Measurements from ENCODE around the gene EYA2. TPM values are rescaled to one million over a fixed set of nuclear protein-coding genes. Genes with fewer than 3 reads are reported as not detected.

The EYA2 gene
- total RNA-seq, 1 experiment from 2014 or later = 0.74 TPM

- TF ChIP-seq, protein P1, sequence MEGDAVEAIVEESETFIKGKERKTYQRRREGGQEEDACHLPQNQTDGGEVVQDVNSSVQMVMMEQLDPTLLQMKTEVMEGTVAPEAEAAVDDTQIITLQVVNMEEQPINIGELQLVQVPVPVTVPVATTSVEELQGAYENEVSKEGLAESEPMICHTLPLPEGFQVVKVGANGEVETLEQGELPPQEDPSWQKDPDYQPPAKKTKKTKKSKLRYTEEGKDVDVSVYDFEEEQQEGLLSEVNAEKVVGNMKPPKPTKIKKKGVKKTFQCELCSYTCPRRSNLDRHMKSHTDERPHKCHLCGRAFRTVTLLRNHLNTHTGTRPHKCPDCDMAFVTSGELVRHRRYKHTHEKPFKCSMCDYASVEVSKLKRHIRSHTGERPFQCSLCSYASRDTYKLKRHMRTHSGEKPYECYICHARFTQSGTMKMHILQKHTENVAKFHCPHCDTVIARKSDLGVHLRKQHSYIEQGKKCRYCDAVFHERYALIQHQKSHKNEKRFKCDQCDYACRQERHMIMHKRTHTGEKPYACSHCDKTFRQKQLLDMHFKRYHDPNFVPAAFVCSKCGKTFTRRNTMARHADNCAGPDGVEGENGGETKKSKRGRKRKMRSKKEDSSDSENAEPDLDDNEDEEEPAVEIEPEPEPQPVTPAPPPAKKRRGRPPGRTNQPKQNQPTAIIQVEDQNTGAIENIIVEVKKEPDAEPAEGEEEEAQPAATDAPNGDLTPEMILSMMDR (conservative IDR thresholded peaks at IDR 0.05) = no peak
These were observed 35.3 kb downstream of the EYA2 start for GRCh38 chr20:46929902-46930301.

More at GRCh38 chr20:46929902-46930301, 35.3 kb downstream of the EYA2 start:
- H3K27me3 ChIP-seq (ENCODE audit: insufficient read depth, low read length) = no peaks in the 10 kb centered on the region
- no peaks in the 10 kb centered on the region for H4K20me1 ChIP-seq (ENCODE audit: control insufficient read depth, insufficient read depth, insufficient read length)
- no peak overlapping the region for H2BK20ac ChIP-seq (ENCODE audit: low read depth, low read length, poor library complexity, severe bottlenecking)
- H4K8ac ChIP-seq (replicated peaks; ENCODE audit: insufficient read length, low read depth, low read length) = no peak overlapping the region
- no peak overlapping the region for H3K27ac ChIP-seq (ENCODE audit: insufficient read length, low read depth, low read length)
- H3K18ac ChIP-seq (ENCODE audit: insufficient read length, low read depth, low read length) = no peak overlapping the region
- no peak overlapping the region for H4K91ac ChIP-seq (ENCODE audit: insufficient read length, low read depth, low read length)
- H3K23ac ChIP-seq (ENCODE audit: insufficient read length, low read depth, low read length) = no peak overlapping the region
- Mint-ChIP-seq H3K27me3 (ENCODE audit: low read depth) (peaks cover 1% of the 10 kb centered on the region; the same call in 1 of the 2 replicates), H3K27ac (no peak overlapping the region), H3K9me3 (peaks cover 3 to 9% of the 10 kb centered on the region in 2 experiments; a peak in 4 of 5 replicates), H3K4me1 (peaks cover 17 to 26% of the 10 kb centered on the region in 2 experiments), H3K4me3 (no peak overlapping the region), H3K36me3 (ENCODE audit: insufficient read depth in 1 of 3, low read depth in 3 of 3) (peaks cover 0 to 6% (median 2%) of the 10 kb centered on the region in 3 experiments; a peak in 2 of 7 replicates)
- no peak overlapping the region for H2BK15ac ChIP-seq (ENCODE audit: low read depth, low read length)
- H2BK12ac ChIP-seq (ENCODE audit: insufficient read length, low read depth, low read length) = no peak overlapping the region
- H2AFZ ChIP-seq (ENCODE audit: low read length) = no peak overlapping the region
- no peak overlapping the region for H4K5ac ChIP-seq (ENCODE audit: insufficient read length, low read depth, low read length)
- H3K79me1 ChIP-seq (ENCODE audit: insufficient read depth, low read depth, low read length, poor library complexity, severe bottlenecking) = no peaks in the 10 kb centered on the region
- no peaks in the 10 kb centered on the region for H3K9me3 ChIP-seq (ENCODE audit: control insufficient read depth, low read depth, low read length)
- H2AK5ac ChIP-seq (ENCODE audit: insufficient read length, low read length) = no peak overlapping the region
- no peaks in the 10 kb centered on the region for H3K79me2 ChIP-seq (ENCODE audit: insufficient read depth, low read length)
- DNase-seq = no peak
- no peaks in the 10 kb centered on the region for H3K4me1 ChIP-seq (ENCODE audit: insufficient read depth, low read length)
- no peak overlapping the region for H2BK120ac ChIP-seq (ENCODE audit: low read depth, low read length, poor library complexity, severe bottlenecking)
- no peak overlapping the region for H3K4ac ChIP-seq (ENCODE audit: low read depth, low read length)
- no peak overlapping the region for H3K14ac ChIP-seq (ENCODE audit: insufficient read depth, low read length)
- H3K4me2 ChIP-seq (ENCODE audit: insufficient read depth, insufficient read length, low read length) = no peak overlapping the region
- WGBS (ENCODE audit: extremely low coverage, insufficient read length, low lambda C conversion rate) = no CpG with 5 or more reads among the region's 1 CpG
- no peak overlapping the region for H3T11ph ChIP-seq (ENCODE audit: low read length)
- H3K23me2 ChIP-seq (ENCODE audit: insufficient read length, low read depth, low read length, poor library complexity, severe bottlenecking) = no peaks in the 10 kb centered on the region
- no peak overlapping the region for H3K56ac ChIP-seq (ENCODE audit: insufficient read length, low read depth, low read length)
- no peak overlapping the region for H3K9ac ChIP-seq (ENCODE audit: extremely low read depth, insufficient read length, low read length)
- H2BK5ac ChIP-seq (ENCODE audit: insufficient read length, low read length) = no peak overlapping the region
